A673 (cell line): ENCODE data around the gene F8. TPM values are rescaled to one million over a fixed set of nuclear protein-coding genes. Genes with fewer than 3 reads are reported as not detected.
A peak's percentile ranks its signal among the peaks of the same experiment; 100 is the strongest.

Source experiments
- BruUV-seq: library from RNA; stranded (reverse); fragments of 400-500 nt; replicated peaks from 2 replicates; lab custom pipeline; 2021; lab: Mats Ljungman, UMichigan
- CTCF ChIA-PET: fragments of 300-600 bp; sonication (Branson Sonifier 250); formaldehyde crosslinking; loops from one replicate; lab custom pipeline; 2022; ENCODE audit warnings: antibody characterized with exemption; lab: Charles Lee
- POLR2A ChIA-PET: fragments of 300-600 bp; sonication (Branson Sonifier 250); formaldehyde crosslinking; loops from one replicate; lab custom pipeline; 2022; ENCODE audit warnings: antibody characterized with exemption; ENCODE audit not compliant: low non-redundant PET; lab: Charles Lee
- DNase-seq: peaks from one replicate; pipeline ENCODE4 v3.0.0-alpha.2; 2015; ENCODE audit warnings: low spot score
- H3K27ac ChIP-seq: fragments of 200-600 bp; sonication (generic); 2 replicates; pipeline ENCODE4 v1.5.1; 2016; ENCODE audit warnings: mixed run types, low read depth, mild to moderate bottlenecking, mixed read lengths, antibody characterized with exemption, low read length; ENCODE audit not compliant: poor library complexity, severe bottlenecking
- H3K27me3 ChIP-seq: fragments of 200-600 bp; sonication (generic); replicated peaks from 2 replicates; pipeline ENCODE4 v1.6.1; 2017; ENCODE audit warnings: mixed run types, low read depth, mild to moderate bottlenecking, mixed read lengths, antibody characterized with exemption, low read length; ENCODE audit not compliant: insufficient read depth, poor library complexity
- H3K36me3 ChIP-seq: fragments of 200-600 bp; sonication (generic); 2 replicates; pipeline ENCODE4 v1.6.1; 2016; ENCODE audit warnings: mixed run types, mild to moderate bottlenecking, mixed read lengths, antibody characterized with exemption, low read length; ENCODE audit not compliant: insufficient read depth, poor library complexity, severe bottlenecking
- H3K4me1 ChIP-seq: fragments of 200-600 bp; sonication (generic); 2 replicates; pipeline ENCODE4 v1.6.1; 2017; ENCODE audit warnings: mixed run types, mild to moderate bottlenecking, mixed read lengths, antibody characterized with exemption, low read length; ENCODE audit not compliant: insufficient read depth, poor library complexity, severe bottlenecking
- H3K4me3 ChIP-seq: fragments of 200-600 bp; sonication (generic); 2 replicates; pipeline ENCODE4 v1.5.1; 2016; ENCODE audit warnings: low read depth, mixed run types, mild to moderate bottlenecking, mixed read lengths, low read length; ENCODE audit not compliant: poor library complexity, severe bottlenecking
- H3K9me3 ChIP-seq: fragments of 200-600 bp; sonication (generic); 2 replicates; pipeline ENCODE4 v1.6.1; 2016; ENCODE audit warnings: mixed run types, low read depth, mild to moderate bottlenecking, mixed read lengths, antibody characterized with exemption, low read length; ENCODE audit not compliant: poor library complexity, severe bottlenecking
- CTCF ChIP-seq: fragments of 300-800, 200-600 bp; sonication (generic); conservative IDR thresholded peaks from 2 replicates; pipeline ENCODE4 v1.5.1; 2017; ENCODE audit warnings: low read depth, mild to moderate bottlenecking, antibody characterized with exemption, low read length, moderate library complexity, mixed read lengths
- EZH2 ChIP-seq: fragments of 200-600 bp; sonication (generic); IDR thresholded peaks from 2 replicates; pipeline ENCODE4 v1.6.1; 2017; ENCODE audit warnings: borderline replicate concordance, low read depth, mild to moderate bottlenecking, mixed read lengths, antibody characterized with exemption, low read length; ENCODE audit not compliant: poor library complexity, severe bottlenecking
- intact Hi-C: fragments of 100-400 bp; cut with micrococcal nuclease; formaldehyde crosslinking; loops from one replicate; pipeline ENCODE4 v1.10.0; 2022; ENCODE audit not compliant: unreplicated experiment
- total RNA-seq: library from RNA; stranded (reverse); gene quantifications from 2 replicates; pipeline ENCODE4 v1.2.3, GENCODE V29; 2021

F8 gene
- total RNA-seq, 1 experiment from 2014 or later: 1.1 TPM

DNA sequence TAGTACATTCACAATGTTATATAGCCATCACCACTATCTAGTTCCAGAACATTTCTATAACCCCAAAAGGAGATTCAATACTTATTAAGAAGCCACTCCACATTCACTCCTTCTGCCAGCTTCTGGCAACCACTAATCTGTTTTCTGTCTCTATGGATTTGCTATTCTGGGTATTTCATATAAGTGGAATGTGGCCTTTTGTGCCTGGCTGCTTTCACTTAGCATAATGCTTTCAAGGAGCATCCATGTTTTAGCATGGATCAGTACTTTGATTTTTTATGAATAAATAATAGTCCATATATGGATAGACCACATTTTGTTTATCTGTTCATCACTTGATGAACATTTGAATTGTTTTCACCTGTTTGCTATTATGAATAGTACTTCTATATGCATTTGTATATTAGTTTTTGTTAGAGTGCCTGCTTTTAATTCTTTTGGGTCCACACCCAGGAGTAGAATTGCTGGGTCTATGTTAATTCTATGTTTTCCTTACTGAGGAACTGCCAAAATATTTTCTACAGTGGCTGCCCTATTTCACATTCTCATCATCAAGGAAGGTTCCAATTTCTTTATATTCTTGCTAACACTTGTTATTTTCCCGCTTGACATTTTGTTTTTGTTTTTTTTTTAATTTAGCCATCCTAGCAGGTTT lies 171.4 kb downstream of the F8 start:
- Histone ChIP-seq H3K4me3 (no peak overlapping the region), H3K27me3 (no peaks in the 10 kb centered on the region), H3K27ac (no peak overlapping the region), H3K4me1 (no peaks in the 10 kb centered on the region), H3K9me3 (no peaks in the 10 kb centered on the region), H3K36me3 (no peaks in the 10 kb centered on the region)
- DNase-seq: no peak
- ChIA-PET CTCF (no interaction called here), POLR2A (no interaction called here)
- intact Hi-C loops: no loop called here
- no TSS peak for BruUV-seq
- TF ChIP-seq EZH2 (no peak), CTCF (no peak)

DNA sequence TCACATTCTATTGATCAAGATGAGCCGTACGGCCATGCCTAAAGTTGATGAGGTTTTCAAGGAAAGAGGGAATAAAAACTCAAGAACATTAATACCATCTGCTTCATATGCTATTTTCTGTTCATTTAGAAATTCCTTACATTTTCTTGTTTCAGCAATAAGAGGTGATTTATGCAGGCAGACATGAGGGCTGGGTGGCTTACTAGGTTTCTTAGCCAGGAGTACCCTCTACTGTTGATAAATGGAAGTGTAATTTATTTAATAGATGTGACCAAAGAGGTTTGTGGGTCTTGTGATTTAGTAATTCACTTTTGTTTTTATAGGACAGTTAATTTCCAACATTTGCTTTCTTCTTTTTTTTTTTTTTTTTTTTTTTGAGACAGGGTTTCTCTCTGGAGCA lies 181.7 kb downstream of the F8 start:
- Histone ChIP-seq H3K36me3 (no peaks in the 10 kb centered on the region), H3K4me3 (no peak overlapping the region), H3K4me1 (no peaks in the 10 kb centered on the region), H3K27ac (no peak overlapping the region), H3K9me3 (no peaks in the 10 kb centered on the region), H3K27me3 (no peaks in the 10 kb centered on the region)
- BruUV-seq: no TSS peak
- intact Hi-C loops: loop anchor here (5.0 kb wide), 1 partner anchor 94 kb away; no protein-coding TSS in a partner anchor
- TF ChIP-seq EZH2: no peak
- TF ChIP-seq CTCF: peak; percentile 51; the same call in 1 of the 2 replicates
- ChIA-PET CTCF (interaction anchor here (0.6 kb wide), 1 partner anchor 258 kb away, joined by 4 read pairs; no protein-coding TSS in a partner anchor), POLR2A (no interaction called here)
- peak; percentile 60 for DNase-seq

- H3K4me1 ChIP-seq: no peaks in the 10 kb centered on the region
- POLR2A ChIA-PET: no interaction called here
- no TSS peak for BruUV-seq
- TF ChIP-seq EZH2 (no peak), CTCF (no peak)
- no peaks in the 10 kb centered on the region for H3K9me3 ChIP-seq
- no peak for DNase-seq
- CTCF ChIA-PET: no interaction called here
- H3K4me3 ChIP-seq: no peak overlapping the region
- intact Hi-C loops: no loop called here
- no peak overlapping the region for H3K27ac ChIP-seq
- H3K27me3 ChIP-seq: no peaks in the 10 kb centered on the region
- H3K36me3 ChIP-seq: no peaks in the 10 kb centered on the region
Measured at GRCh38 chrX:154836163-154836562, 186.4 kb downstream of the F8 start.
